Chondrocyte (in vitro differentiated cells): ENCODE data around the gene RPS15A. TPM values are rescaled to one million over a fixed set of nuclear protein-coding genes. Genes with fewer than 3 reads are reported as not detected.

ENCODE experiments used
- DNase-seq: peaks from one replicate; pipeline ENCODE4 v3.0.0; 2021; ENCODE audit warnings: mixed read lengths, low spot score
- H3K27ac Mint-ChIP-seq: one replicate; pipeline ENCODE4 v1.8.0; 2021; ENCODE audit warnings: mild to moderate bottlenecking, moderate library complexity, mixed read lengths; ENCODE audit not compliant: unreplicated experiment
- H3K27me3 Mint-ChIP-seq: 2 replicates; pipeline ENCODE4 v1.8.0; 2021; ENCODE audit warnings: low read depth, mixed read lengths
- H3K36me3 Mint-ChIP-seq: 2 replicates; pipeline ENCODE4 v1.8.0; 2021; ENCODE audit warnings: low read depth, mixed read lengths
- H3K4me1 Mint-ChIP-seq: 2 replicates; pipeline ENCODE4 v1.8.0; 2021; ENCODE audit warnings: low read depth, mild to moderate bottlenecking, mixed read lengths
- H3K4me3 Mint-ChIP-seq: one replicate; pipeline ENCODE4 v1.8.0; 2021; ENCODE audit warnings: mild to moderate bottlenecking, moderate library complexity, mixed read lengths; ENCODE audit not compliant: unreplicated experiment
- H3K9me3 Mint-ChIP-seq: 2 replicates; pipeline ENCODE4 v1.8.0; 2021; ENCODE audit warnings: low read depth, mixed read lengths
- total RNA-seq: library from RNA; stranded (reverse); gene quantifications from 3 replicates; pipeline ENCODE4 v1.2.1, GENCODE V29; 2021
- TF ChIP-seq, protein P1 (sequence below): fragments of 200-600 bp; sonication (generic); IDR thresholded peaks from 2 replicates; pipeline ENCODE4 v1.5.0; 2021; ENCODE audit warnings: antibody characterized with exemption, mild to moderate bottlenecking, moderate library complexity

The RPS15A gene
- total RNA-seq, 1 donor from 2014 or later = 794 TPM

DNA sequence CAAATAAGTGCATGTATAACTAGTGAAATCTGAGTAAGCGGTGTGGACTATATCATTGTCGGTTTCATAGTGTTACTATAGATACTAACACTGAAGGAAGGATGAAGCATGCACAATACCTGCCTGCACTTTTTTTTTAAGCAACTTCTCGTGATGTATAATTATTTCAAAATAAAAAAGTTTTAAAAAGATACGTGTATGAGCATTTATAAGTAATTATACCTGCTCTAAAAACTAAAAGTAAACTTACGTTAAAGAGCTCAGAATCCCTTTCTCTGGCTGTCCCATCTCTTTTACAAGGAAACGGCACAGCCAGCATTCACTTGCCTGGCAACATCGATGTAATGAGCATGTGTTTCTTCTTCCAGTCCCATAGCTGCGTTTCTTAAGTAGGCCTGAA is 42.5 kb upstream of the RPS15A start:
- Mint-ChIP-seq H3K27ac (no peak overlapping the region), H3K9me3 (no peaks in the 10 kb centered on the region), H3K27me3 (no peaks in the 10 kb centered on the region), H3K4me3 (no peak overlapping the region), H3K36me3 (peaks cover 52% of the 10 kb centered on the region), H3K4me1 (no peaks in the 10 kb centered on the region)
- no peak for DNase-seq
- TF ChIP-seq, protein P1, sequence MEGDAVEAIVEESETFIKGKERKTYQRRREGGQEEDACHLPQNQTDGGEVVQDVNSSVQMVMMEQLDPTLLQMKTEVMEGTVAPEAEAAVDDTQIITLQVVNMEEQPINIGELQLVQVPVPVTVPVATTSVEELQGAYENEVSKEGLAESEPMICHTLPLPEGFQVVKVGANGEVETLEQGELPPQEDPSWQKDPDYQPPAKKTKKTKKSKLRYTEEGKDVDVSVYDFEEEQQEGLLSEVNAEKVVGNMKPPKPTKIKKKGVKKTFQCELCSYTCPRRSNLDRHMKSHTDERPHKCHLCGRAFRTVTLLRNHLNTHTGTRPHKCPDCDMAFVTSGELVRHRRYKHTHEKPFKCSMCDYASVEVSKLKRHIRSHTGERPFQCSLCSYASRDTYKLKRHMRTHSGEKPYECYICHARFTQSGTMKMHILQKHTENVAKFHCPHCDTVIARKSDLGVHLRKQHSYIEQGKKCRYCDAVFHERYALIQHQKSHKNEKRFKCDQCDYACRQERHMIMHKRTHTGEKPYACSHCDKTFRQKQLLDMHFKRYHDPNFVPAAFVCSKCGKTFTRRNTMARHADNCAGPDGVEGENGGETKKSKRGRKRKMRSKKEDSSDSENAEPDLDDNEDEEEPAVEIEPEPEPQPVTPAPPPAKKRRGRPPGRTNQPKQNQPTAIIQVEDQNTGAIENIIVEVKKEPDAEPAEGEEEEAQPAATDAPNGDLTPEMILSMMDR = no peak

DNA sequence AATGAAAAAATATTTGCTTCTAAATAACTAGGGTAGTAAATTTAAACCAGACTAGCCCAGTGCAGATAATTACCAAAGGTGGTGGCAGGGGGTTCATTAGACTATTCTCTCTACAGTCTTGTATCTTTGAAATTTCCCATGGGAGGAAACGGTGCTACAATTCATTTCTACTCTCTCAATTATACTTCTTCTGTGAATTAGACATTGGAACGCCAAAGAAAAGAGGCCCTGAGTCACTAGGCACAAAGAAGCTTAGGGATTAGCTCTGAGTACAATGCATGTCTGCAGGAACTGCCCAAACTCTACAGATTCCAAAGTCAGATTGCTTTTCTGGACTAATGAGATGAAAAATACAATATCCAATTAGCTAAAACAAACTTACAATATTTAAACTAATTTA is 41.9 kb upstream of the RPS15A start:
- no peaks in the 10 kb centered on the region for H3K9me3 Mint-ChIP-seq
- H3K27me3 Mint-ChIP-seq = no peaks in the 10 kb centered on the region
- no peak for DNase-seq
- peaks cover 47% of the 10 kb centered on the region for H3K36me3 Mint-ChIP-seq
- TF ChIP-seq, protein P1 = no peak
- H3K4me3 Mint-ChIP-seq = no peak overlapping the region
- no peaks in the 10 kb centered on the region for H3K4me1 Mint-ChIP-seq
- H3K27ac Mint-ChIP-seq = no peak overlapping the region

DNA sequence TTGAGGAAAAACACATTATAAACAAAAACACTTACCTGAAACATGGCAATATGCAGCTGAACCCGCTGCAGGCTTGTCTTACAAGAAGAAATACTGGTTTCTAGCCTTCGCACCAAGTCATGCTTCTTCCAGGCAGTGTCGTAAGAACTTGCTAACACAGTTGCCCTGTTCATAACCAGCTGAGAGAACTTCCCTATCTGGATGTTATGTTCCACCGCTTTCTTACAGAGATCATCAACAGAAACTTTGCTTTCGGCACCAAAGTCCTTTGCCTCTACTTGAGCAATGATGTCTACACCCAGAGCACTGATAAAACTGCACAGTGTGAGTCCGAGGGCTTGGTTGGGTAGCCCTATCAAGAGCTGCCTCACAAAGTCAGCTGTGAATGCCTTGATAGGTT is 39.1 kb upstream of the RPS15A start:
- H3K36me3 Mint-ChIP-seq = peaks cover 25% of the 10 kb centered on the region
- no peak overlapping the region for H3K4me3 Mint-ChIP-seq
- TF ChIP-seq, protein P1 = no peak
- H3K4me1 Mint-ChIP-seq = no peaks in the 10 kb centered on the region
- H3K9me3 Mint-ChIP-seq = no peaks in the 10 kb centered on the region
- no peak for DNase-seq
- H3K27me3 Mint-ChIP-seq = no peaks in the 10 kb centered on the region
- H3K27ac Mint-ChIP-seq = no peak overlapping the region

DNA sequence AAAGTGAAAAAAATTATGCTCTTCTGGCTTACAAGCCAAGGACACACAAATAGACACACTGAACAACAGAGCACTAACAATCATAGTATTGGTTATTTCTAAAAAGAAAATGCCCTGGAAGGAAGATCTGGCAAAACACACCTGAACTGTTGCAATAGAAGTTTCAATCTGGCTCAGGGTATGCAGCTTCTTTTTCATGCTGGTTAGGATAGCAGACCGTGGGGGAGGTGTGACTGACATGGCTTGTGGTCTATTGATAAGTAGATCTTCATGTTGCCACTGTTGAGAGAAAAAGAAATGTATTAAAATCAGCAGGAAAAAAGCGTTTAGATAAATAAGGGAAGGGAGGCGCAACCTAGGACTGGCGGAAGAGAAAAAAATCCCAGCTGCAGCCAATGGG is 37.8 kb upstream of the RPS15A start:
- TF ChIP-seq, protein P1 = no peak
- no peak overlapping the region for H3K27ac Mint-ChIP-seq
- H3K36me3 Mint-ChIP-seq = peaks cover 17% of the 10 kb centered on the region

DNA sequence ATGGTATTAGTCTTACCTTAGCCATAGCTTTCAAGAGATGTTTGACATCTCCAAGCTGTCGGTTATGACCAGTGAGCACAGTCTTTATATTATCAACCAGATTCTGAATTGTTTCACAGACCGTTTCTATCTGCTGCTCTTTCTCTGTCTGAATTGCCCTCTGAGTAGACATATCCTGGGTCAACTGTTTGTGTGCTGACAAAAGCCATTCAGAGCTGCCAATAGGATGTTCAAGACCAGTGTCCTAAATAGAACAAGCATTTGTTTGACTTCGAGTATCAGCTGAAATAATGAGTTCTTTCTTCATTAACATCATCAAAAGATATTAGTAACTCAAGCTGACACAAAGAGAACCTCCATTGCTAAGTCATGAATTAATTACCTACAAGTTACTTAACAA is 26.2 kb upstream of the RPS15A start:
- TF ChIP-seq, protein P1 = no peak
- peaks cover 28% of the 10 kb centered on the region for H3K36me3 Mint-ChIP-seq
- H3K4me3 Mint-ChIP-seq = no peak overlapping the region
- no peaks in the 10 kb centered on the region for H3K9me3 Mint-ChIP-seq
- H3K27ac Mint-ChIP-seq = no peak overlapping the region
- no peak for DNase-seq
- no peaks in the 10 kb centered on the region for H3K27me3 Mint-ChIP-seq
- no peaks in the 10 kb centered on the region for H3K4me1 Mint-ChIP-seq

More for the DNA sequence above, 37.8 kb upstream of the RPS15A start:
- H3K27me3 Mint-ChIP-seq = no peaks in the 10 kb centered on the region
- no peaks in the 10 kb centered on the region for H3K9me3 Mint-ChIP-seq
- no peak overlapping the region for H3K4me3 Mint-ChIP-seq
- DNase-seq = no peak
- no peaks in the 10 kb centered on the region for H3K4me1 Mint-ChIP-seq
